COR-L47 (cell line): ENCODE results near the gene LRRC8B.
"Not testable (repeated sequence)": the region's sequence is repeated elsewhere in the genome, so short reads cannot be mapped to it uniquely, and the experiment has no call there.

Source experiments
- DNase-seq: peaks from one replicate; lab custom pipeline; 2025; lab: John Stamatoyannopoulos, UW

LRRC8B gene

DNA sequence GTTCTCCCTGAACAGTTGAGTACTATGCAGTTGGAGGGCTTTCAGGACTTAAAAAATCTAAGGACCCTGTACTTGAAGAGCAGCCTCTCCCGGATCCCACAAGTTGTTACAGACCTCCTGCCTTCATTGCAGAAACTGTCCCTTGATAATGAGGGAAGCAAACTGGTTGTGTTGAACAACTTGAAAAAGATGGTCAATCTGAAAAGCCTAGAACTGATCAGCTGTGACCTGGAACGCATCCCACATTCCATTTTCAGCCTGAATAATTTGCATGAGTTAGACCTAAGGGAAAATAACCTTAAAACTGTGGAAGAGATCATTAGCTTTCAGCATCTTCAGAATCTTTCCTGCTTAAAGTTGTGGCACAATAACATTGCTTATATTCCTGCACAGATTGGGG lies 59.6 kb downstream of the LRRC8B start:
- DNase-seq = no peak

GRCh38 chr1:89584781-89585180 lies 60.2 kb downstream of the LRRC8B start:
- DNase-seq = no peak

DNA sequence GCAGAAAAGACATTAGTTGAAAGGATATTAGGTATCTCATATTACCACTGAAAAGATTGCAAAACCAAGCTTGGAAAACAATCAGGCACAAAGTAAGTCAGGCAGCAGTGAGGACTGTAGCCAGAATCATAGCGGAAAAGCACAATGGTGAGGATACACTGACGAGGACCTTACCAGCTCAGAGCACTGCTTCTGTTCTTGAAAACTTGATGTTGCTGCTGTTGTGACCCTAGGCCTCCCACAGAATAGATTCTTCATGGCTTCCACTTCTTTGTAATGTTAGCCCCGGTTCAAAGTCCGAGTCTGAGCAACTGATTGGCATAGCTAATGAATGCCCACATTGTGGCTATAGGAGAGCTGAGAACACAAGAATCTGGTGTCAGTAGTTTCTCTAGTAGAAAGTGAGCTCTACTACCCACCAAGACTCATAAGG lies 63.1 kb downstream of the LRRC8B start:
- DNase-seq = no peak

DNA sequence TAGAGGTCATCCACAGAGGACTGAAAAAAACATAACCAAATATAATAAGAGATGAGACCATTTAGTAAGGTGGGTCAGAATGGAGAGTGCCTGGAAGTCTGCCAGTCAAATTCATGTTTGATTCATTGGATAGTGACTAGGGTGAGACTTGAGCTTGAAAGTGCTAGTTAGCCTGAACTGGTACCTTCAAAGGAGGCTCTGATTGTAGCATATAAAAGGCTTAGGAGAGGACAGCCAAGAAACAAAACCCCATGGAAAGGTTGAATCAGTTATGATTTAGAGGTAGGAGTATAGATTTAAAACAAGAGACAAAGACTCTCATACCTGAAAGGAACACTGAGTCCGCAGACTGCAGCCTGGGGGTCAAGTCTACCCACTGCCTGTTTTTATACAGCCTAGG lies 63.9 kb downstream of the LRRC8B start:
- DNase-seq = no peak

- DNase-seq = no peak
Measured at GRCh38 chr1:89589515-89589914, 64.9 kb downstream of the LRRC8B start.

DNA sequence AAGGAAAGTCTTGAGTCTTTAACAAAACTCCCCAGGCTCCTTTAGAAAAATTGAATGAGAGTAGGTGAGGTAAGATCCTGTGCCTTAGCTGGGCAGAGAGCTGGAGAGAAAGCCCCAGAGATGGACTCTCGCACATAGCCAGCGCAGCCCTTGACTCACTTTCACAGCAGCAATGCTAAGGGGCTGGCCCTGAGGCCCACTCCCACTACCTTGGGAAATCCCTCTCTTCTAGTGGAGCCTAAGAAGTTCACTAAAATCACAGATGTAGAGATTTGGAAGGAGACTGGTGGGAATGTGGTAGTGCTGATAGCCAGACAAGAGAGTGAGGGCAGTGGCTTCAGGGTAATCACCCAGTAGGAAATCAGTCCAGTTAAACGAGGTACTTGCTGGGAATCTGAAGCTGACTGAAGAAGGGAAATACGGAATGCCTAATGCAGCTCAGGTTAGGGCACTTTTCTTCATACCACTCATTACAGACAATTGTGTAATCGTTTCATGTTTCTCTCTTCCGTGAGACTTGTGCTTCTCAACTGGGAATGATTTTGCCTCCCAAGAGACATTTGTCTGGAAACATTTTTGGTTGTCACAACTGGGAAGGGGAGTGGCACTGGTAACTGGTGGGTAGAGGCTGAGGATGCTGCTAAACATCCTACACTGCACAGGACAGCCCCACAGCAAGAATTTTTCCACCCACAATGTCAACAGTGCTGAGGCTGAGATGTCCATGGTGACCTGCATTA lies 65.9 kb downstream of the LRRC8B start:
- no peak for DNase-seq

- not testable (repeated sequence) for DNase-seq
Measured at GRCh38 chr1:89592861-89593302, 68.3 kb downstream of the LRRC8B start.

GRCh38 chr1:89594096-89594740 lies 69.6 kb downstream of the LRRC8B start:
- DNase-seq = no peak

GRCh38 chr1:89596698-89597097 lies 72.1 kb downstream of the LRRC8B start:
- DNase-seq = no peak

- DNase-seq = peak; percentile 14
Measured at GRCh38 chr1:89598450-89599331, 74.1 kb downstream of the LRRC8B start.

- DNase-seq = no peak
Measured at GRCh38 chr1:89599332-89599630, 74.7 kb downstream of the LRRC8B start.

- DNase-seq = no peak
Measured at GRCh38 chr1:89600451-89601224, 76.0 kb downstream of the LRRC8B start.

DNA sequence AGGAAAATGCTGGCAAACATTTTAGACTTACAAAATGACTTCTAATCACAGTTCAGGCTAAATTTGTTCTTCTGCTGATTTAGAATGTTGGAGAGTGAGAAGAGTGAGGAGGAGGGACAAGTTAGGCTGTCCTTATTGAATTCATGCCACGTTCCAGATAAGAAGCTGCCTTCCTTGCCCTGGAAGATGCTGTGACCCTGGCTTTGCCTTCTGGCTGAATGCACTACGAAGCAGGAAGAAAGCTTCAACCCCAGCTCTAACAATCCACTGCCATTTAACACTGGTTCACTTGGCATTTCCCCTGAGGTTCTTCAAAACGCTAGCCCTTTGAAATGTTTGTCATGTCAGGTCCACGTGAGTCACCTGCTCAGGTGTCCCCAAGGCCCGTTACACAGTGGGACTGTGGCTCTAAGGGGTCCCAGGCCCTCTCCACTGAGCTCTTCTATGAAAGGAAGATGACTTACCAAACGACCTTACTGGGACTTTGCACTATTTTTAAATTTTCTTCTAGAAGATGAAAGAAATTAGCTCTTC lies 78.3 kb downstream of the LRRC8B start:
- DNase-seq = no peak

DNA sequence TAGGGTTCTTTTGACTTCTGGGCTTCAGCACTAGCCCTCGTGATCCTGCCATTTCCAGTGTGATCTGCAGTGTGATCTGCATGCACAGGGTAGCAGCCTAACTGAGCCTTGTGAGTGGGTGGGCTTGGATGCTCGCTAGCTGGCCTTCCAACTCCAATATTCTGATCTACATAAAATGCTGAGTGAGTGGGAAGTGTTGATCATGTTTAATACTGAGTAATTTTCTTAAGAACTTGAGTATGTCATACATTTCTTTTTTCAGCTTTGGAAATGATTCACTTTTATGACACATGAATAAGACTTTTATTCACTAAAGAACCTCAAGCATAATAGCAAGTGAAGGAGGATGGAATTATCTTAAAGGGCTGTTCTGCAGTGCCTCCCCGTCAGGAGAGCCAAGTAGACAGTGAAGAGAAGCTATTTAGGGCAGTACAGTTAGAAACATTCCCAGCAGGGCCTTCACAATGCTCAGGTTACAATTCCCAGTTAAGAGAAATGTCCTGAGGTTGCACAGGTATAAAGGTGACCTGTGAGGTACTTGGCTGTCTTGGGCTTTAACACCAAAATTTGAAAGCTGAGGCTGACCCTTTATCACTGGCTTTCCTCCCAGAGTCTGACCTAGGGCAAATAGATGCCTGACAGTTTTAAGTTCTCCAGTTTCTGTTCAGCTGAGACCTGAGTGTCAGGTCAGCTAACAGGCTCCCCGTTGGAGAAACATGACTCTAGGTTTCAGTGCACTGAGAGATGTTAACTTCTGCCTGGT lies 79.2 kb downstream of the LRRC8B start:
- no peak for DNase-seq

GRCh38 chr1:89604414-89604735 lies 79.7 kb downstream of the LRRC8B start:
- no peak for DNase-seq

DNA sequence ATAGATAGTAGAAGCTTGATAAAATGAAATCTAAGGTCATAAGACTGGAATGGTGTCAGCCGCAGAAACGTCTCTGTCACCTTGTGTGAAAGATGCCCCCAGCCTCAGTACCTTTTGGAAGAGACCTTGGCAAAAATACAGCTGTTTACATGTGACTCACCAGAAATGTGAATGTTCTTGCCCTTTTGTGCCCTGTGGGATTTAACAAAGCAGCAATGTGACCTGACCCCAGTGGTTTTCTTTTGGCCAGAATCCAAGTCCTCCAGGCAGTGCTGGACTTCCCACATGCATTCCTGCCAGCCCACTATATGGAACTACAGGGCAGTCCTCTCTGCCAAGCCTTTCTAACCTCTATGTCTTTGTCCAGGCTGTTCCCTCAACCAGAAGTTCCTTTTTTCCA lies 81.1 kb downstream of the LRRC8B start:
- no peak for DNase-seq

GRCh38 chr1:89606227-89606980 lies 81.8 kb downstream of the LRRC8B start:
- DNase-seq = no peak

GRCh38 chr1:89607156-89607555 lies 82.5 kb downstream of the LRRC8B start:
- no peak for DNase-seq

- DNase-seq = no peak
Measured at GRCh38 chr1:89607586-89608318, 83.1 kb downstream of the LRRC8B start.
